Memory B cell (primary cell): ENCODE measurements around the gene TEKT2.

ENCODE experiments used
- ATAC-seq: fragments of 150-1000 bp; cut with Tn5 transposase; 2 replicates; pipeline ENCODE4 v1.10.0; 2021; ENCODE audit warnings: low read depth, mild to moderate bottlenecking, moderate library complexity
- DNase-seq, 2 donors: peaks; one replicate each; pipeline ENCODE4 v3.0.0; 2022; ENCODE audit warnings: low spot score in 2 of 2
- H3K27ac Mint-ChIP-seq: one replicate; pipeline ENCODE4 v1.8.0; 2022; ENCODE audit warnings: mild to moderate bottlenecking, moderate library complexity, mixed read lengths
- H3K27me3 Mint-ChIP-seq: one replicate; pipeline ENCODE4 v1.8.0; 2022; ENCODE audit warnings: mixed read lengths
- H3K36me3 Mint-ChIP-seq: one replicate; pipeline ENCODE4 v1.8.0; 2022; ENCODE audit warnings: mild to moderate bottlenecking, mixed read lengths
- H3K4me1 Mint-ChIP-seq: one replicate; pipeline ENCODE4 v1.8.0; 2022; ENCODE audit warnings: mixed read lengths
- H3K4me3 Mint-ChIP-seq: one replicate; pipeline ENCODE4 v1.8.0; 2022; ENCODE audit warnings: mild to moderate bottlenecking, moderate library complexity, mixed read lengths
- H3K9me3 Mint-ChIP-seq: one replicate; pipeline ENCODE4 v1.8.0; 2022; ENCODE audit warnings: mixed read lengths

The TEKT2 gene, protein sequence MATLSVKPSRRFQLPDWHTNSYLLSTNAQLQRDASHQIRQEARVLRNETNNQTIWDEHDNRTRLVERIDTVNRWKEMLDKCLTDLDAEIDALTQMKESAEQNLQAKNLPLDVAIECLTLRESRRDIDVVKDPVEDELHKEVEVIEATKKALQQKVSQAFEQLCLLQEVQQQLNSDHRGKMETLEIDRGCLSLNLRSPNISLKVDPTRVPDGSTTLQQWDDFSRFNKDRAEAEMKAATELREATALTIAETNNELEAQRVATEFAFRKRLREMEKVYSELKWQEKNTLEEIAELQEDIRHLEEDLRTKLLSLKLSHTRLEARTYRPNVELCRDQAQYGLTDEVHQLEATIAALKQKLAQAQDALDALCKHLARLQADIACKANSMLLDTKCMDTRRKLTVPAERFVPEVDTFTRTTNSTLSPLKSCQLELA

DNA sequence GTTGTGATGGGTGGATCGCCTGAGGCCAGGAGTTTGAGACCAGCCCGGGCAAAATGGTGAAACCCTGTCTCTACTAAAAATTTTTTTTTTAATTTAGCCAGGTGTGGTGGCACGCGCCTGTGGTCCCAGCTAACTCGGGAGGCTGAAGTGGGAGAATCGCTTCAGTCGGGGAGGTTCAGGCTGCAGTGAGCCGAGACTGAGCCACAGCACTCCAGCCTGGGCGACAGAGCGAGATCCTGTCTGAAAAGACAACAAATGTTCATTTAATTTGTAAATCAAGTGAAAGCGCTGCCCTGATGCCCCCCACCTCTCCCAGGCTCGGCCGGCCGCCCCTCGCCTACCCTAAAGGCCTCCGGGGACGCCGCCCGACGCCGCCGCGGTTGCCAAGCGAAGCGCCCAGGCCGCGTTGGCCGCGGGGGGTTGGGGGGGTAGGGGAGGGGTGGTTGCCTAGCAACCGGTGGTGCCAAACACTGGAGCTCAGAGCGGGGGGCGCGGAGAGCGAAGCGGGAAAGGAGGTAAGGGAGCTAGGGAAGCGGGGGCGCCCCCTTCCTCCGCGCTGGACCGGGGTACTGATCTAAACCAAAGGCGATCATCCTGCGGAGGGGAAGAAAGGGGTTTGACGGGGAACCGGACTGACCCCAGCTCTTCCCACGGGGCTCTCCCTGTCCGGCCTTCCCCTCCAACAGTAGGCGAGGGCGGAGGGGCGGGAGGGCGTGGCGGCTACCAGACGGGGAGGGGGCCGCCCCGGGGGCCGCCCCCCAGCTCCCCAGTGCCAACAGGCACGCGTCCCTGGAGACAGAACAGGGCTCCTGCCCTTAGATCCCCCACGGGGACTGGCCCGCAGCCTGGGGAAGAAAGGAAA is at the start of gene TEKT2:
TEKT2 (plus strand) TSS at position 460 of the 862 bp plus-strand sequence. CDS start 828 bp downstream, outside the sequence.
- H3K4me1 Mint-ChIP-seq: no peaks in the 10 kb centered on the region
- DNase-seq (no peak), ATAC-seq (no peak)
- H3K36me3 Mint-ChIP-seq: no peaks in the 10 kb centered on the region
- H3K27ac Mint-ChIP-seq: peak within 1 kb of the TSS; percentile 70
- peaks cover 12% of the 10 kb centered on the region for H3K27me3 Mint-ChIP-seq
- no peaks in the 10 kb centered on the region for H3K9me3 Mint-ChIP-seq
- H3K4me3 Mint-ChIP-seq: peak within 1 kb of the TSS; percentile 64

DNA sequence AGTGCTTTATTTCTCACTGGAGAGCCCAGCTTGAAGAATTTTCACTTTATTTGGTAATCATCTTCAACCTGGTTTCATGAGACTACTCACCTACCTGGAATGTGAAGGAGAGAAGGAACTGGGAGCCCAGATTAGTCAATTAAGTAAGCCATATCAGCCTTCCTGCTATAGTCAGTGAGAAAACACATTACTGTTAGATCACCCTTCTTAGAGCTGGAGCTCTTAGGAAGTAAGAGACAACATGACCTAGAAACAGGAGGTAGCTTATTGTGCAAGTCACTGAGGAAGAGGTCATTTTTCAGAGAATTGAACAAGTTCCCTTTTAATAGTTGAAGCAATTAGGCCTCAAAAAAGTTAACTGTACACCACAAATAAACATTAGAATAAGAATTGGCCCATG is 49.2 kb upstream of the TEKT2 start:
- Mint-ChIP-seq H3K9me3 (no peaks in the 10 kb centered on the region), H3K36me3 (peaks cover 23% of the 10 kb centered on the region), H3K27ac (no peak overlapping the region), H3K27me3 (no peaks in the 10 kb centered on the region), H3K4me3 (no peak overlapping the region), H3K4me1 (no peaks in the 10 kb centered on the region)
- DNase-seq (no peak), ATAC-seq (no peak)

DNA sequence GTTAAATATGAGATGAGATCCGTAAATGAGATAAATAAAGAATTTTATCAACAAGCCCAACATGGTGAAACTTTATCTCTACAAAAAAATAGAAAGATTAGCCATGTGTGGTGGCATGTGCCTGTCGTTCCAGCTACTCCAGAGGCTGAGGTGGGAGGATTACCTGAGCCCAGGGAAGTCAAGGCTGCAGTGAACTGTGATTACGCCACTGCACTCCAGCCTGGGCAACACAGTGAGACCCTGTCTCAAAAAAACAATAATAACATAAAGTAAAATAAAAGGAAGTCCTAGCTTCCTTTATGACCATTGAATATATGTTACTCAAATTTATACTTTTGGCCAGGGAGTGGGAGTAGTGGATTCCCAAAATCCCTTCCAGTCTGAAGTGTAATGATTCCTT is 48.7 kb upstream of the TEKT2 start:
- no peak overlapping the region for H3K4me3 Mint-ChIP-seq
- DNase-seq (no peak), ATAC-seq (no peak)
- no peak overlapping the region for H3K27ac Mint-ChIP-seq
- peaks cover 21% of the 10 kb centered on the region for H3K36me3 Mint-ChIP-seq
- no peaks in the 10 kb centered on the region for H3K4me1 Mint-ChIP-seq
- no peaks in the 10 kb centered on the region for H3K9me3 Mint-ChIP-seq
- H3K27me3 Mint-ChIP-seq: no peaks in the 10 kb centered on the region

DNA sequence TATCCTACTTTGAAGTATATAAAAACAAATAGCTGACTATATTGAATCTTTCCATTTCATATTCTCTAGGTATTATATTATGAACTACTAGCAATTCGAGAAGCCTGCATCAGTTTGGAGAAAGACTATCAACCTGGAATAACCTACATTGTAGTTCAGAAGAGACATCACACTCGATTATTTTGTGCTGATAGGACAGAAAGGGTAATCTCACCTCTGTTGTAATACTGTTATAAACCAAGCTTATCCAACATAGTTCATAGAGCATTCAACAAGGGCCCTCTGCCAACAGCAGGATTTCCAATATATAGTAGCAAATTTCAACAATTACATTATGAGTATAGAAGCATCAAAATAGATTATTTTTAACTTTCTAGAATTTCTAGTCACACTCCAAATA is 43.7 kb upstream of the TEKT2 start:
- Mint-ChIP-seq H3K27ac (no peak overlapping the region), H3K4me3 (no peak overlapping the region), H3K27me3 (no peaks in the 10 kb centered on the region), H3K9me3 (no peaks in the 10 kb centered on the region), H3K36me3 (peaks cover 12% of the 10 kb centered on the region), H3K4me1 (no peaks in the 10 kb centered on the region)
- DNase-seq: no peak
- ATAC-seq: no peak

DNA sequence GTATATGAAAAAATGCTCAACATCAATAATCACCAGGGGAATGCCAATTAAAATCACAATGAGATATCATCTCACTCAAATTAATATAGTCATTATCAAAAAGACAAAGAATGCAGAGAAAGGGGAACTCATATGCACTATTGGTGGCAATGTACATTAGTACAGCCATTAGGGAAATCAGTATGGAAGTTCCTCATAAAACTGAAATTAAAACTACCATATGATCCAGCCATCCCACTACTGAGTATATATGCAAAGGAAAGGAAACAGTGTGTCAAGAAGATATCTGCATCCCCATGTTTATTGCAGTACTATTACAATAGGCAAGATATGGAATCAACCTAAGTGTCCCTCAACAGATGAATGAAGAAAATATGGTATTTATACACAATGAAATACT is 32.1 kb upstream of the TEKT2 start:
- no peaks in the 10 kb centered on the region for H3K27me3 Mint-ChIP-seq
- H3K9me3 Mint-ChIP-seq: peaks cover 4% of the 10 kb centered on the region
- no peak for ATAC-seq
- H3K27ac Mint-ChIP-seq: no peak overlapping the region
- no peak overlapping the region for H3K4me3 Mint-ChIP-seq
- H3K4me1 Mint-ChIP-seq: no peaks in the 10 kb centered on the region
- H3K36me3 Mint-ChIP-seq: peaks cover 35% of the 10 kb centered on the region
- no peak for DNase-seq

DNA sequence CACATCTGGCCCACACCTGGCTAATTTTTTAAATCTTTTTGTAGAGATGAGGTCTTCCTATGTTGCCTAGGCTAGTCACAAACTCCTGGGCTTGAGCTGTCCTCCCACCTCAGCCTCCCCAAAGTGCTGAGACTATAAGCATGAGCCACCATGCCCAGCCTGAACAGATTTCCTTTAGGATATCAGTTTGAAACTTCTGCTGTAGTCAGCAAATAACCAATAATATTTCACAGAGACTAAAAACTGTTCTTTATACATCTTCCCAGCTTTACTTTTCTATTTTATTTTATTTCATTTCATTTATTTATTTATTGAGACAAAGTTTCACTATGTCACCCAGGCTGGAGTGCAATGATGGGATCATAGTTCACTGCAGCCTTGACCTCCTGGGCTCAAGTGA is 29.9 kb upstream of the TEKT2 start:
- no peak for DNase-seq
- H3K4me3 Mint-ChIP-seq: no peak overlapping the region
- H3K4me1 Mint-ChIP-seq: no peaks in the 10 kb centered on the region
- ATAC-seq: no peak
- H3K9me3 Mint-ChIP-seq: no peaks in the 10 kb centered on the region
- H3K27me3 Mint-ChIP-seq: no peaks in the 10 kb centered on the region
- H3K27ac Mint-ChIP-seq: no peak overlapping the region
- peaks cover 20% of the 10 kb centered on the region for H3K36me3 Mint-ChIP-seq

DNA sequence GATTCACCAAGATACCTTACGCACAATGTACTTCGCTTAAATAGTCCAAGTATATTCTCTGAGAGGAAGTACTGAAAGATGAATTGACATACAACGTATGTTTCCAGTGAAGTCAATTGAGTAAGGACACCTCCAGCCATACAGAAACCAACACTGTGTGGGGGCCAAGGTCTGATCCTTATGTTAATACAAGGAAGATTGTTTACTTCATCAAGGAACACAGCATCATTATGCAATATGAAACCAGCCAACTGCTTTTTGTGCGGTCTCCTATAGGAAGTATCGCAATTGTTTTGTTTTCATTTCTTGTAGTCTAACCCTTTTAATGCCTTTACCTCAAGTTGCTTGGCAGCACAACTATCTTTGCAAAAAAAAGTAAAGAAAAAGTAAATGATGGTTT is 28.2 kb upstream of the TEKT2 start:
- Mint-ChIP-seq H3K27me3 (no peaks in the 10 kb centered on the region), H3K9me3 (no peaks in the 10 kb centered on the region), H3K36me3 (peaks cover 19% of the 10 kb centered on the region), H3K27ac (no peak overlapping the region), H3K4me1 (no peaks in the 10 kb centered on the region), H3K4me3 (no peak overlapping the region)
- ATAC-seq: no peak
- no peak for DNase-seq

DNA sequence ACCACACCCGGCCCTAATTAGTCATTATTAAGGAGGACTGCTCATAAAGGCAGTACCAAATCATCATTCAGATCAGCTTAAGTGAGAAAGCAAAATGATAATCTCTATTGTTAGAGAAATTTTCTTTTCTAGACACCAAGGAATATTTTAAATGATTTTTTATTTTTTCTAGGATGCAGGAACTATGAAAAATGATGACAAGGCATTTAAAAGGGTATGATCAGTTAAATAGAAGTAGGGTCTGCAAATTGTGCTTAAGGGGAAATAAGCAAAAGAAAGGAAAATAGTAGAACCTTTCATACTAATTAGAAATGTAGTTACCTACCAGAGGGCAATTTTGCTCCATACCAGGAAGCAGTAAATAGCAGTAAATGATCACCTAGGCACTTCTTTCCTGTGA is 21.6 kb upstream of the TEKT2 start:
- no peak overlapping the region for H3K4me3 Mint-ChIP-seq
- H3K27me3 Mint-ChIP-seq: no peaks in the 10 kb centered on the region
- no peak for ATAC-seq
- no peak for DNase-seq
- H3K4me1 Mint-ChIP-seq: no peaks in the 10 kb centered on the region
- H3K9me3 Mint-ChIP-seq: no peaks in the 10 kb centered on the region
- no peak overlapping the region for H3K27ac Mint-ChIP-seq
- peaks cover 2% of the 10 kb centered on the region for H3K36me3 Mint-ChIP-seq

DNA sequence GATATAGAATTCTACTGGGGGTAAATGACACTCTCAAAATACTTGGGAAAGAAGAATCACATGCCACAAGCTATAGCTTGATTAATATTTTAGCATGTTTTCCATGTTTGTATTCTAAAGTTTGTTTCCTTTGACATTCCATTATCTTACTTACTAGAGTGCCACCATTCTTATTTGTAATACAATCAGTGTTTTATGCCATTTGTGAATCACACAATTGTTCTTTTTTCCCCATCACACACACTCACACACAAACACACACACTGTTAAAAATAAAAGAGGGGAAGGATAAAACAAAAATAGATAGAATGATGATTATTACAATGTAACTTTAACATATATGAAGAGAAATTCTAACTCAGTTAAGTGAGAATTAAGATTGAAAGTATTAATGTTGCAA is 16.0 kb upstream of the TEKT2 start:
- no peaks in the 10 kb centered on the region for H3K27me3 Mint-ChIP-seq
- no peak for DNase-seq
- H3K27ac Mint-ChIP-seq: no peak overlapping the region
- no peaks in the 10 kb centered on the region for H3K36me3 Mint-ChIP-seq
- no peak for ATAC-seq
- no peaks in the 10 kb centered on the region for H3K4me1 Mint-ChIP-seq
- H3K4me3 Mint-ChIP-seq: no peak overlapping the region
- no peaks in the 10 kb centered on the region for H3K9me3 Mint-ChIP-seq

DNA sequence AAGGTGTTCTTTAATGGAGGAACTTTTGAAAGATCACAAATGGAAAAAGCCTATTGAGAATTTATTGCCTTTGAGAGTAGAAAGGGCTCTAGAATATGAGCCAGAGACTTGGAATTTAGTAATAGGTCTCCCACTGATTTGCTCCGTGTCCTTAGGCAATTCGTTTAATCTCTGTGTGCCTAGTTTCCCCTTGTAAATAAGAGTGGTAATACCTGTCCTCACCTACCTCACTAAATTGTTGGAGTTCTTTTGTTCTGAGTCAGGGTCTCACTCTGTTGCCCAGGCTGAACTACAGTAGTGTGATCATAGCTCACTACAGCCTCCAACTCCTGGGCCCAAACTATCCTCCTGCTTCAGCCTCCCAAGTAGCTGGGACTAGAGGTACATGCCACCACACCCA is 15.0 kb upstream of the TEKT2 start:
- Mint-ChIP-seq H3K27me3 (no peaks in the 10 kb centered on the region), H3K9me3 (no peaks in the 10 kb centered on the region), H3K4me3 (no peak overlapping the region), H3K27ac (no peak overlapping the region), H3K4me1 (no peaks in the 10 kb centered on the region), H3K36me3 (no peaks in the 10 kb centered on the region)
- DNase-seq: no peak
- ATAC-seq: no peak

DNA sequence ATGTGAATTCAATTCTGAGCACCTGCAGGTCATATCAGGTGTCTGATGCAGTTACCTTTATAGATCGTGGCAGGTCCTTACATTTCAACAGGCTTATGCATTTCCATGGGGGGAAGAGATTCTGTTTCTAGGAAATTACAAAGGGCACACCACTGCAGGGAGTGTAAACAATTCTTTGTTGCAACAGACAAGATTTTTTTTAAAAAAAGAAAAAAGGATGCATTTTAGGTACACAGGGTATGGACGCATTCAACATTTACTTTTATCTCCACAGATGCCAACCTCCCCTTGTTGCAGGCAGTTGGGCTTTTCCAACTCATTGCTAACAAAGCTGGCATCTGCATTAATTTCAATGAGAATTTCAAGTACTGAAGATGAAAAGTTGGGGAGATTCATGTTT is 13.5 kb upstream of the TEKT2 start:
- Mint-ChIP-seq H3K4me1 (no peaks in the 10 kb centered on the region), H3K36me3 (no peaks in the 10 kb centered on the region), H3K9me3 (no peaks in the 10 kb centered on the region), H3K27me3 (no peaks in the 10 kb centered on the region), H3K4me3 (no peak overlapping the region), H3K27ac (no peak overlapping the region)
- DNase-seq: no peak
- ATAC-seq: no peak

DNA sequence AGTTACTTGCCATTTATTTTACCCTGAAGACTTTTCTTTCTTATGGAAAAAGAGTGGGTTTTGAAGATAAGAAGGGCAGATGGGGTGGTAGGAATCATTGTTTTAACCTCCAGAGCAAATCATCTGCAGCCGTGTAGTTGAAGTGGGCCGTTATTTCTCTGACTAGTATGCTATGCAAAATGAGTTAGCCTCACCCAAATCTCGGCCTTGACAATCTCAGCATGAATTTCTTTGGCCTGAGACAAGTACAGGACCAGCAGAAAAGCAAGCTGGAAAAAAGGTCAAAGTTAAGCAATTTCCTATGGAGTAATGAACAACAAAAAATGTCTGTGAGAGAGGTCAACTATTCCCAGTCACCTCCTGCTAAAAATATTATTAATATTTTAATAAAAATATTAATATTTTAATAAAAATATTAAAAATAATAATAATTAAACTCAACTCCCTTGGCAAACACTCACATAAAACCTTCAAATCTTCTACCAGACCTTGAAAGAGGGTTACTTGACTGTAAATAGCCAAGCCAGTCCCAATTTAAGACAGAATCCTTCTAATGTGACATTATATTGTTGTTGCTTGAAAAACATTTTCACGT is 6.8 kb upstream of the TEKT2 start:
- Mint-ChIP-seq H3K4me3 (no peak overlapping the region), H3K9me3 (no peaks in the 10 kb centered on the region), H3K27ac (no peak overlapping the region), H3K27me3 (peaks cover 3% of the 10 kb centered on the region), H3K36me3 (no peaks in the 10 kb centered on the region), H3K4me1 (no peaks in the 10 kb centered on the region)
- DNase-seq: no peak
- ATAC-seq: no peak

DNA sequence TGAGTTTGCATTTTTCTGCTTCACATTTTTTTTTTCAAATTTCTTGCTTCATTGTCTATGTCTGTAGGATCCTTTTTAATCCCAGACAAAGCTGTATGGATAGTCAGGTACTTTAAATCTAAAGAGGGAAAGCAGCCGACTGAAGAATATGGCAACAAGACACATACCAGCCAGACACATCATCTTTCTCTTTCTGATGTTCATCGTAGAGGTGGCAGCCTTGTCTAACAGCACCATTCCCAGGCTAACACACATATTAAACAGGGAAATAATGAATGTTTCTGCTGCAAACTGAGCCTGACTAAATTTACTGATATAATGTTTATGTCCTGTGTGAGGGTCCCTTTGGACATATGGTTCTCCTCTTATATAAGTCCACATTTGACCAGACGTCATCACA is 3.7 kb upstream of the TEKT2 start:
- no peaks in the 10 kb centered on the region for H3K36me3 Mint-ChIP-seq
- H3K4me3 Mint-ChIP-seq: no peak overlapping the region
- H3K27ac Mint-ChIP-seq: no peak overlapping the region
- no peaks in the 10 kb centered on the region for H3K9me3 Mint-ChIP-seq
- H3K27me3 Mint-ChIP-seq: peaks cover 10% of the 10 kb centered on the region
- no peaks in the 10 kb centered on the region for H3K4me1 Mint-ChIP-seq
- DNase-seq (no peak), ATAC-seq (no peak)

DNA sequence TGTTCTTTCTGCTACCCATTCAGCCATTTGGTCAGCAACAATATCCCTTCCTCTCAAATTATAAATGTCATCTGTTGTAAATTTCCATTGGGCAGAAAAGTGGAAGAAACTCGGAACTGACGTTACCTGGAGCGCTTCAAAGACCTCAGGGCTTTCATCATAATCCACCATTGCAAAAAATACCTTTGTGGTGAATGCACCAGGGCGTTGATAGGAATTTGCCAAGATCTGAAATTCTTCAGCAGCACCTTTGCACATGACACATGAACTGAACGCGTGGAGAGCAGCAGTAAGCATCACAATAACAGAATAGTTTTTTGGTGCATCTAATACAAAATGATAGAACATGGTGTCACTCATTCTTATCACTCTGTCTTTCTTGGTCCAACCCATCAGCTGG is 3.1 kb upstream of the TEKT2 start:
- H3K36me3 Mint-ChIP-seq: no peaks in the 10 kb centered on the region
- H3K27ac Mint-ChIP-seq: no peak overlapping the region
- H3K4me3 Mint-ChIP-seq: no peak overlapping the region
- DNase-seq: no peak
- H3K27me3 Mint-ChIP-seq: peaks cover 10% of the 10 kb centered on the region
- no peaks in the 10 kb centered on the region for H3K9me3 Mint-ChIP-seq
- no peaks in the 10 kb centered on the region for H3K4me1 Mint-ChIP-seq
- no peak for ATAC-seq
